HepG2 (cell line): ENCODE data around the gene ENTPD7. TPM values are rescaled to one million over a fixed set of nuclear protein-coding genes. Genes with fewer than 3 reads are reported as not detected.

Experiments used
- CC2D1A ChIP-seq: sonication (generic); formaldehyde crosslinking; IDR thresholded peaks from 2 replicates; pipeline ENCODE4 v1.8.1; 2023; ENCODE audit warnings: mild to moderate bottlenecking, missing genetic modification reagents
- DNMT3B ChIP-seq: conservative IDR thresholded peaks from 2 replicates; pipeline ENCODE4 v1.6.1; 2016; ENCODE audit warnings: missing biosample characterization, control low read depth
- ERF ChIP-seq: IDR thresholded peaks from 2 replicates; pipeline ENCODE4 v1.6.1; 2018; ENCODE audit warnings: missing biosample characterization, missing genetic modification reagents
- KLF12 ChIP-seq: sonication (generic); formaldehyde crosslinking; IDR thresholded peaks from 2 replicates; pipeline ENCODE4 v1.4.0; 2020; ENCODE audit warnings: missing genetic modification reagents, borderline replicate concordance
- MATR3 ChIP-seq: sonication (generic); formaldehyde crosslinking; IDR thresholded peaks from 2 replicates; pipeline ENCODE4 v1.4.0; 2020; ENCODE audit warnings: missing genetic modification reagents
- PTBP1 ChIP-seq: fragments of 200-400 bp; formaldehyde crosslinking; IDR thresholded peaks from 2 replicates; pipeline ENCODE4 v1.6.1; 2018; ENCODE audit warnings: low read length, low read depth; ENCODE audit not compliant: poor library complexity, severe bottlenecking
- SMARCE1 ChIP-seq: fragments of 450-650 bp; IDR thresholded peaks from 2 replicates; pipeline ENCODE4 v1.6.1; 2017; ENCODE audit warnings: borderline replicate concordance
- SNAI1 ChIP-seq: sonication (generic); formaldehyde crosslinking; IDR thresholded peaks from 2 replicates; pipeline ENCODE4 v1.5.0; 2020; ENCODE audit warnings: mild to moderate bottlenecking, missing genetic modification reagents, borderline replicate concordance
- SP1 ChIP-seq, 2 experiments: fragments of 450-650 bp in 1 of 2; sonication (generic) in 1 of 2; formaldehyde crosslinking in 1 of 2; IDR thresholded peaks; 2 replicates each; pipeline versions ENCODE4 v1.4.0 to v1.6.1; 2016 to 2020; ENCODE audit warnings: missing genetic modification reagents in 1 of 2
- TP53 ChIP-seq: sonication (generic); formaldehyde crosslinking; conservative IDR thresholded peaks from 2 replicates; pipeline ENCODE4 v1.4.0; 2020; ENCODE audit warnings: missing genetic modification reagents
- ZFP62 ChIP-seq: sonication (generic); formaldehyde crosslinking; IDR thresholded peaks from 2 replicates; pipeline ENCODE4 v1.4.0; 2020; ENCODE audit warnings: missing genetic modification reagents
- ZKSCAN1 ChIP-seq: fragments of 150-350 bp; IDR thresholded peaks from 2 replicates; pipeline ENCODE4 v1.6.1; 2014; ENCODE audit warnings: low read length
- ZNF337 ChIP-seq: sonication (generic); formaldehyde crosslinking; IDR thresholded peaks from 2 replicates; pipeline ENCODE4 v1.5.1; 2020; ENCODE audit warnings: missing genetic modification reagents, low read depth, mild to moderate bottlenecking, borderline replicate concordance
- ZNF33A ChIP-seq: sonication (generic); formaldehyde crosslinking; IDR thresholded peaks from 2 replicates; pipeline ENCODE4 v1.5.1; 2020; ENCODE audit warnings: missing genetic modification reagents, mild to moderate bottlenecking, moderate library complexity, borderline replicate concordance
- ZNF343 ChIP-seq: sonication (generic); formaldehyde crosslinking; IDR thresholded peaks from 2 replicates; pipeline ENCODE4 v1.4.0; 2020; ENCODE audit warnings: mild to moderate bottlenecking, missing genetic modification reagents
- ZNF713 ChIP-seq: sonication (generic); formaldehyde crosslinking; IDR thresholded peaks from 2 replicates; pipeline ENCODE4 v1.4.0; 2020; ENCODE audit warnings: mild to moderate bottlenecking, missing genetic modification reagents
- ZNF891 ChIP-seq: sonication (generic); formaldehyde crosslinking; IDR thresholded peaks from 2 replicates; pipeline ENCODE4 v1.5.0; 2020; ENCODE audit warnings: mild to moderate bottlenecking, missing genetic modification reagents
- polyA plus RNA-seq, 8 experiments: library from polyadenylated mRNA; depleted of rRNA in 3 of 8; stranded (reverse) in 7 of 8; unstranded in 1 of 8; fragments of >200 nt; fragmentation: Illumina TruSeq in 4 of 8; extraction: Trizol in 4 of 8; gene quantifications; 2 replicates each; pipeline versions ENCODE4 v1.2.1 to v1.2.3, GENCODE V29; 2011 to 2016; ENCODE audit warnings: low read depth in 4 of 8, missing spikeins in 1 of 8, mixed read lengths in 1 of 8; ENCODE audit not compliant: insufficient read depth in 1 of 8
- total RNA-seq, 5 experiments: library from RNA; depleted of rRNA; stranded (reverse); fragments of >200 nt; fragmentation: Illumina TruSeq; extraction: Trizol; gene quantifications; 2 replicates each; pipeline ENCODE4 v1.2.3, GENCODE V29; 2016; ENCODE audit warnings: low read depth in 1 of 5
- TF ChIP-seq, protein P1 (sequence below): sonication (generic); formaldehyde crosslinking; IDR thresholded peaks from 2 replicates; pipeline ENCODE4 v1.8.1; 2023; ENCODE audit warnings: mild to moderate bottlenecking, moderate library complexity, missing genetic modification reagents
- TF ChIP-seq, protein P2 (sequence below): IDR thresholded peaks from 2 replicates; pipeline ENCODE4 v1.6.1; 2018; ENCODE audit warnings: missing genetic modification reagents, mild to moderate bottlenecking, missing compliant biosample characterization
- TF ChIP-seq, protein P3 (sequence below): sonication (generic); formaldehyde crosslinking; IDR thresholded peaks from 2 replicates; pipeline ENCODE4 v1.8.1; 2023; ENCODE audit warnings: missing genetic modification reagents, mild to moderate bottlenecking, borderline replicate concordance
- TF ChIP-seq, protein P4 (sequence below): sonication (generic); formaldehyde crosslinking; IDR thresholded peaks from 2 replicates; pipeline ENCODE4 v1.4.0; 2020; ENCODE audit warnings: mild to moderate bottlenecking, missing genetic modification reagents
- TF ChIP-seq, protein P5 (sequence below): sonication (generic); formaldehyde crosslinking; conservative IDR thresholded peaks from 2 replicates; pipeline ENCODE4 v1.8.0; 2022; ENCODE audit warnings: missing genetic modification reagents

Gene ENTPD7
- total and polyA plus RNA-seq, 2 of the 13 experiments (the other 11 are each of a cell fraction or from before 2014, with no cell fraction given), result 7.6 to 36.5 TPM

DNA sequence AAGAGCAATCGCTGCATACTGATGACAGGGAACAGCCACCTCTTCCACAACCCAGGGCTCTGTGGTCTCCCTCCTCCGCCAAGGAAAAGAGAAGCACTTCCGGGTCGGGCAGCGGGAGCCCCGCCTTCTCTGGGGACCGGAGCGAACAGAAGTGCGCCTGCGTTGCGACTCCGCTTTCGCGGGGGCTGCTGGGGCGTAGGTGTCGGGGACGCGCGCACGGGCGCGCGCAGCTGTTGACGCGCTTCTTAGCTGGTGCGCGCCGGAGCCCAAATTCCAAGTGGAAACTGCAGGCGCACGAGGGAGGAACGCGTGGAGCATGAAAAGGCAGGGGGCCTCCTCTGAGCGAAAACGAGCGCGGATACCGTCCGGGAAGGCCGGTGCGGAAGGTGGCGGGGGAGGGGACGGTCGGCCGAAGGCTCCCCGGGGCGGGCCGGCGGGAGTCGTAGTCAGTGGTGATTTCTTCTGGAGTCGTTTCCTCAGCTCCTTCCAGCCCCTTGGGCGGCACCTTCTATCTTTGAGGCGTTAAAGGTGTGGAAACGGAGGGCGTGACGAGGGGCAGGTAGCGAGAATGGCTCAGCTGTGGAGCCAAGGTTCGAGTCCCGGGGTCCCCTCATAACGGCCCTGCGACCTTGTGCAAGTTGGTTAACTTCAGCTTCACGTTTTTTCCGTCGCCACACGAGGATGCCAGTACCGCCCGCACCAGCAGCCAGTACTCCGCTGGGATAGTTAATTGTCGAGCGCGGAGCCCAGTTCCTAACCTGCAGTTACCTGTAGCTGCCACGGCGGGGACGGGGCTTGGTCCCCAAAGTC is 72.9 kb downstream of the ENTPD7 start, which contains the start of the genes COX15 and CUTC (continued):
- TF ChIP-seq SP1 (IDR thresholded peaks at IDR 0.05) (no peak), SP1 (CRISPR knock-in tag; IDR thresholded peaks at IDR 0.05) (peak; percentile 56), PTBP1 (no peak), ZNF343 (CRISPR knock-in tag) (no peak), DNMT3B (no peak), ZNF337 (CRISPR knock-in tag) (peak; percentile 80; the same call in 1 of the 2 replicates), SNAI1 (CRISPR knock-in tag) (0 out of 2 replicates have a peak, but pooled peaks have one; percentile 72), CC2D1A (no peak), ZNF33A (CRISPR knock-in tag) (peak; percentile 66; the same call in 1 of the 2 replicates), ZNF891 (CRISPR knock-in tag) (peak; percentile 7), ZNF713 (CRISPR knock-in tag) (no peak), MATR3 (CRISPR knock-in tag) (no peak), ERF (peak; percentile 81), TP53 (no peak), ZFP62 (CRISPR knock-in tag) (no peak), ZKSCAN1 (no peak), KLF12 (CRISPR knock-in tag) (no peak), SMARCE1 (no peak)
- TF ChIP-seq, protein P1, sequence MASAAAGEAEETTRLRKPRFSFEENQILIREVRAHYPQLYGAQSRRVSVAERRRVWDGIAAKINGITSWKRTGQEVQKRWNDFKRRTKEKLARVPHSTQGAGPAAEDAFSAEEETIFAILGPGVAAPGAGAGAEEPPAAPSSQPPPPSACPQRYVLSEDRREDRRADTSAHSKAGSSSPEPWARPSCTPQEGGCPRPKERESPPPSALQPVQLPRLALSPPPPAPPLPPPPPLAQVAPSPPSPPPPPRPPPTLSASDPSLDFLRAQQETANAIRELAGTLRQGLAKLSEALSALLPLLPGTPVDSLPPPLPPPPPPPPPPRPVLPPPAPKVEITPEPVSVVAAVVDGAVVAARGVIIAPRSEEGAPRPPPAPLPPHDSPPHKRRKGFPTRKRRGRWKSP (CRISPR knock-in tag), result peak; percentile 71; the same call in 1 of the 2 replicates
- TF ChIP-seq, protein P2, sequence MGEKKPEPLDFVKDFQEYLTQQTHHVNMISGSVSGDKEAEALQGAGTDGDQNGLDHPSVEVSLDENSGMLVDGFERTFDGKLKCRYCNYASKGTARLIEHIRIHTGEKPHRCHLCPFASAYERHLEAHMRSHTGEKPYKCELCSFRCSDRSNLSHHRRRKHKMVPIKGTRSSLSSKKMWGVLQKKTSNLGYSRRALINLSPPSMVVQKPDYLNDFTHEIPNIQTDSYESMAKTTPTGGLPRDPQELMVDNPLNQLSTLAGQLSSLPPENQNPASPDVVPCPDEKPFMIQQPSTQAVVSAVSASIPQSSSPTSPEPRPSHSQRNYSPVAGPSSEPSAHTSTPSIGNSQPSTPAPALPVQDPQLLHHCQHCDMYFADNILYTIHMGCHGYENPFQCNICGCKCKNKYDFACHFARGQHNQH (CRISPR knock-in tag), result peak; percentile 85
- TF ChIP-seq, protein P3, sequence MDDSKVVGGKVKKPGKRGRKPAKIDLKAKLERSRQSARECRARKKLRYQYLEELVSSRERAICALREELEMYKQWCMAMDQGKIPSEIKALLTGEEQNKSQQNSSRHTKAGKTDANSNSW, result peak; percentile 75; the same call in 1 of the 2 replicates
- TF ChIP-seq, protein P4, sequence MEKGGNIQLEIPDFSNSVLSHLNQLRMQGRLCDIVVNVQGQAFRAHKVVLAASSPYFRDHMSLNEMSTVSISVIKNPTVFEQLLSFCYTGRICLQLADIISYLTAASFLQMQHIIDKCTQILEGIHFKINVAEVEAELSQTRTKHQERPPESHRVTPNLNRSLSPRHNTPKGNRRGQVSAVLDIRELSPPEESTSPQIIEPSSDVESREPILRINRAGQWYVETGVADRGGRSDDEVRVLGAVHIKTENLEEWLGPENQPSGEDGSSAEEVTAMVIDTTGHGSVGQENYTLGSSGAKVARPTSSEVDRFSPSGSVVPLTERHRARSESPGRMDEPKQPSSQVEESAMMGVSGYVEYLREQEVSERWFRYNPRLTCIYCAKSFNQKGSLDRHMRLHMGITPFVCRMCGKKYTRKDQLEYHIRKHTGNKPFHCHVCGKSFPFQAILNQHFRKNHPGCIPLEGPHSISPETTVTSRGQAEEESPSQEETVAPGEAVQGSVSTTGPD (CRISPR knock-in tag), result no peak
- TF ChIP-seq, protein P5, sequence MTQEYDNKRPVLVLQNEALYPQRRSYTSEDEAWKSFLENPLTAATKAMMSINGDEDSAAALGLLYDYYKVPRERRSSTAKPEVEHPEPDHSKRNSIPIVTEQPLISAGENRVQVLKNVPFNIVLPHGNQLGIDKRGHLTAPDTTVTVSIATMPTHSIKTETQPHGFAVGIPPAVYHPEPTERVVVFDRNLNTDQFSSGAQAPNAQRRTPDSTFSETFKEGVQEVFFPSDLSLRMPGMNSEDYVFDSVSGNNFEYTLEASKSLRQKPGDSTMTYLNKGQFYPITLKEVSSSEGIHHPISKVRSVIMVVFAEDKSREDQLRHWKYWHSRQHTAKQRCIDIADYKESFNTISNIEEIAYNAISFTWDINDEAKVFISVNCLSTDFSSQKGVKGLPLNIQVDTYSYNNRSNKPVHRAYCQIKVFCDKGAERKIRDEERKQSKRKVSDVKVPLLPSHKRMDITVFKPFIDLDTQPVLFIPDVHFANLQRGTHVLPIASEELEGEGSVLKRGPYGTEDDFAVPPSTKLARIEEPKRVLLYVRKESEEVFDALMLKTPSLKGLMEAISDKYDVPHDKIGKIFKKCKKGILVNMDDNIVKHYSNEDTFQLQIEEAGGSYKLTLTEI (CRISPR knock-in tag), result no peak; the same call in 1 of the 2 replicates
